Astrocyte (in vitro differentiated cells and primary cell): ENCODE results near the gene ESAM.

Source experiments
- EZH2 ChIP-seq: IDR thresholded peaks from 2 replicates; pipeline ENCODE4 v1.6.1; 2012; ENCODE audit warnings: mild to moderate bottlenecking, low read length, inconsistent platforms; ENCODE audit not compliant: insufficient read depth
- TF ChIP-seq, protein P1 (sequence below): IDR thresholded peaks from 2 replicates; pipeline ENCODE4 v1.5.1; 2011; ENCODE audit warnings: low read depth, mild to moderate bottlenecking, inconsistent platforms, low read length, moderate library complexity; ENCODE audit not compliant: insufficient read depth

DNA sequence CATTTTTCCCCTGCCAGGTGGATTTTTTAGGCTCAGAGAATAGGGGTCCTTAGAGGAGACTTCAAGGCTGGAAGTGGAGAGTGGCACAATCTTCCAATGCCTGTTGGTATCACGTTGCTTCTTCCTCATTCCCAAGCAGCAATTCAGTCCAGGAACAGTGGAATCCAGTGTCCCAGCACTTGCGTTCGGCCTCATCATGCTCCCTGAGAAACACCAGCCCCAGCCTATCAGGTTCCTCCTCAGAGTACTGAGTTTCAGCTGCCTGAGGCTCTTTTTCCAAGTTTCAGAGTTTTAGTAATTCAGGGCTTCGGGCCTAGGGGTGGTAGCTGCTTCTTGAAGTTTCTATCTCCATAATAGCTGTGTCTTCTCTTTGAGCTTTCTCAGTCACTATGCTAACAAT is 54.3 kb downstream of the ESAM start:
- no peak for TF ChIP-seq EZH2
- TF ChIP-seq, protein P1, sequence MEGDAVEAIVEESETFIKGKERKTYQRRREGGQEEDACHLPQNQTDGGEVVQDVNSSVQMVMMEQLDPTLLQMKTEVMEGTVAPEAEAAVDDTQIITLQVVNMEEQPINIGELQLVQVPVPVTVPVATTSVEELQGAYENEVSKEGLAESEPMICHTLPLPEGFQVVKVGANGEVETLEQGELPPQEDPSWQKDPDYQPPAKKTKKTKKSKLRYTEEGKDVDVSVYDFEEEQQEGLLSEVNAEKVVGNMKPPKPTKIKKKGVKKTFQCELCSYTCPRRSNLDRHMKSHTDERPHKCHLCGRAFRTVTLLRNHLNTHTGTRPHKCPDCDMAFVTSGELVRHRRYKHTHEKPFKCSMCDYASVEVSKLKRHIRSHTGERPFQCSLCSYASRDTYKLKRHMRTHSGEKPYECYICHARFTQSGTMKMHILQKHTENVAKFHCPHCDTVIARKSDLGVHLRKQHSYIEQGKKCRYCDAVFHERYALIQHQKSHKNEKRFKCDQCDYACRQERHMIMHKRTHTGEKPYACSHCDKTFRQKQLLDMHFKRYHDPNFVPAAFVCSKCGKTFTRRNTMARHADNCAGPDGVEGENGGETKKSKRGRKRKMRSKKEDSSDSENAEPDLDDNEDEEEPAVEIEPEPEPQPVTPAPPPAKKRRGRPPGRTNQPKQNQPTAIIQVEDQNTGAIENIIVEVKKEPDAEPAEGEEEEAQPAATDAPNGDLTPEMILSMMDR, result no peak
